ENCODE data around the gene IL23A. TPM values are rescaled to one million over a fixed set of nuclear protein-coding genes. Genes with fewer than 3 reads are reported as not detected.

The IL23A gene
- total and polyA plus RNA-seq, 10 of the 15 experiments (the other 5 are each of a cell fraction or from before 2014, with no cell fraction given), result 3.3 to 11.1 (median 5.2) TPM

- TF ChIP-seq CTCF (IDR thresholded peaks at IDR 0.05 in 2 of 3, conservative IDR thresholded peaks at IDR 0.05 in 1 of 3; ENCODE audit: control insufficient read depth in 2 of 3, extremely low read depth in 1 of 3, insufficient read depth in 1 of 3, low read depth in 3 of 3, low read length in 3 of 3) (no peak), BCL11A (IDR thresholded peaks at IDR 0.05; ENCODE audit: low read depth, low read length) (peak; percentile 37; the same call in 1 of the 2 replicates), SIX5 (IDR thresholded peaks at IDR 0.05; ENCODE audit: low read depth, low read length, severe bottlenecking) (no peak), SMARCA5 (IDR thresholded peaks at IDR 0.05) (peak; percentile 26; the same call in 1 of the 2 replicates), TAF1 (IDR thresholded peaks at IDR 0.05; ENCODE audit: borderline replicate concordance, low read depth, low read length) (peak; percentile 33; the same call in 1 of the 2 replicates), RAD51 (IDR thresholded peaks at IDR 0.05) (peak; percentile 53; the same call in 1 of the 2 replicates), HCFC1 (IDR thresholded peaks at IDR 0.05; ENCODE audit: low read length) (no peak), POU2F2 (IDR thresholded peaks at IDR 0.05; ENCODE audit: borderline replicate concordance, low read depth, low read length) (0 out of 3 replicates have a peak, but pooled peaks have one; percentile 22), SREBF1 (IDR thresholded peaks at IDR 0.05; ENCODE audit: low read length) (no peak), RELA (IDR thresholded peaks at IDR 0.05; ENCODE audit: borderline replicate concordance, partially characterized antibody) (peak; percentile 58), NR2F1 (conservative IDR thresholded peaks at IDR 0.05) (no peak), KLF5 (IDR thresholded peaks at IDR 0.05; ENCODE audit: partially characterized antibody) (no peak), FOXK2 (IDR thresholded peaks at IDR 0.05) (no peak), USF1 (IDR thresholded peaks at IDR 0.05; ENCODE audit: borderline replicate concordance, extremely low read length, insufficient read depth, low read depth, low read length) (no peak), PAX5 (IDR thresholded peaks at IDR 0.05; ENCODE audit: borderline replicate concordance, low read depth, low read length) (no peak), SP1 (IDR thresholded peaks at IDR 0.05; ENCODE audit: low read depth, low read length) (peak; percentile 24), YY1 (IDR thresholded peaks at IDR 0.05; ENCODE audit: low read depth, low read length) (0 out of 2 replicates have a peak, but pooled peaks have one; percentile 7), SPI1 (IDR thresholded peaks at IDR 0.05; ENCODE audit: borderline replicate concordance, insufficient read depth, low read depth, low read length) (peak; percentile 4; the same call in 1 of the 2 replicates), TCF12 (IDR thresholded peaks at IDR 0.05; ENCODE audit: low read depth, low read length) (peak; percentile 32; the same call in 1 of the 2 replicates), RUNX3 (IDR thresholded peaks at IDR 0.05; ENCODE audit: low read length) (peak; percentile 90), JUNB (IDR thresholded peaks at IDR 0.05) (0 out of 2 replicates have a peak, but pooled peaks have one; percentile 18)
- TF ChIP-seq, protein P1, sequence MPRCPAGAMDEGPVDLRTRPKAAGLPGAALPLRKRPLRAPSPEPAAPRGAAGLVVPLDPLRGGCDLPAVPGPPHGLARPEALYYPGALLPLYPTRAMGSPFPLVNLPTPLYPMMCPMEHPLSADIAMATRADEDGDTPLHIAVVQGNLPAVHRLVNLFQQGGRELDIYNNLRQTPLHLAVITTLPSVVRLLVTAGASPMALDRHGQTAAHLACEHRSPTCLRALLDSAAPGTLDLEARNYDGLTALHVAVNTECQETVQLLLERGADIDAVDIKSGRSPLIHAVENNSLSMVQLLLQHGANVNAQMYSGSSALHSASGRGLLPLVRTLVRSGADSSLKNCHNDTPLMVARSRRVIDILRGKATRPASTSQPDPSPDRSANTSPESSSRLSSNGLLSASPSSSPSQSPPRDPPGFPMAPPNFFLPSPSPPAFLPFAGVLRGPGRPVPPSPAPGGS (IDR thresholded peaks at IDR 0.05; ENCODE audit: borderline replicate concordance, insufficient read depth, low read depth, low read length, poor library complexity, severe bottlenecking), result peak; percentile 40
- TF ChIP-seq, protein P2, sequence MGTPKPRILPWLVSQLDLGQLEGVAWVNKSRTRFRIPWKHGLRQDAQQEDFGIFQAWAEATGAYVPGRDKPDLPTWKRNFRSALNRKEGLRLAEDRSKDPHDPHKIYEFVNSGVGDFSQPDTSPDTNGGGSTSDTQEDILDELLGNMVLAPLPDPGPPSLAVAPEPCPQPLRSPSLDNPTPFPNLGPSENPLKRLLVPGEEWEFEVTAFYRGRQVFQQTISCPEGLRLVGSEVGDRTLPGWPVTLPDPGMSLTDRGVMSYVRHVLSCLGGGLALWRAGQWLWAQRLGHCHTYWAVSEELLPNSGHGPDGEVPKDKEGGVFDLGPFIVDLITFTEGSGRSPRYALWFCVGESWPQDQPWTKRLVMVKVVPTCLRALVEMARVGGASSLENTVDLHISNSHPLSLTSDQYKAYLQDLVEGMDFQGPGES (IDR thresholded peaks at IDR 0.05), result no peak
- TF ChIP-seq, protein P3, sequence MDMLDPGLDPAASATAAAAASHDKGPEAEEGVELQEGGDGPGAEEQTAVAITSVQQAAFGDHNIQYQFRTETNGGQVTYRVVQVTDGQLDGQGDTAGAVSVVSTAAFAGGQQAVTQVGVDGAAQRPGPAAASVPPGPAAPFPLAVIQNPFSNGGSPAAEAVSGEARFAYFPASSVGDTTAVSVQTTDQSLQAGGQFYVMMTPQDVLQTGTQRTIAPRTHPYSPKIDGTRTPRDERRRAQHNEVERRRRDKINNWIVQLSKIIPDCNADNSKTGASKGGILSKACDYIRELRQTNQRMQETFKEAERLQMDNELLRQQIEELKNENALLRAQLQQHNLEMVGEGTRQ (IDR thresholded peaks at IDR 0.05; ENCODE audit: borderline replicate concordance, low read depth, low read length), result no peak; the same call in 1 of the 2 replicates
Measured at GRCh38 chr12:56338308-56339157, at the start of gene IL23A (continued).
